ENCODE results near the gene AHNAK2. TPM values are rescaled to one million over a fixed set of nuclear protein-coding genes. Genes with fewer than 3 reads are reported as not detected.
A peak's percentile ranks its signal among the peaks of the same experiment; 100 is the strongest.
"Not testable (repeated sequence)": the region's sequence is repeated elsewhere in the genome, so short reads cannot be mapped to it uniquely, and the experiment has no call there.

The AHNAK2 gene
- total and polyA plus RNA-seq, 5 experiments from 2014 or later = not detected

- peaks cover 0 to 23% (median 7%) of the 10 kb centered on the region in 5 donors for H3K27me3 Mint-ChIP-seq
- no peak overlapping the region for H3K27ac Mint-ChIP-seq
- peak; percentile 25 to 50 for ATAC-seq
- no peaks in the 10 kb centered on the region for H3K9me3 Mint-ChIP-seq
- peak overlapping the region in 2 of 10 donors; percentile 2 to 67 for H3K4me3 Mint-ChIP-seq
- POLR2A ChIA-PET = no interaction called here
- H3K4me1 Mint-ChIP-seq = peaks cover 0 to 21% (median 0%) of the 10 kb centered on the region in 4 donors
- no peaks in the 10 kb centered on the region for H3K36me3 Mint-ChIP-seq
- DNase-seq = peak in 1 of 10 donors; percentile 23
Observed at GRCh38 chr14:104926619-104927431, 51.3 kb downstream of the AHNAK2 start.

GRCh38 chr14:104925855-104926609, 52.1 kb downstream of the AHNAK2 start:
- POLR2A ChIA-PET = no interaction called here
- H3K4me3 Mint-ChIP-seq = peak overlapping the region in 2 of 10 donors; percentile 2 to 67
- no peak overlapping the region for H3K27ac Mint-ChIP-seq
- H3K9me3 Mint-ChIP-seq = no peaks in the 10 kb centered on the region
- peaks cover 0 to 24% (median 7%) of the 10 kb centered on the region in 5 donors for H3K27me3 Mint-ChIP-seq
- no peak for ATAC-seq
- no peaks in the 10 kb centered on the region for H3K36me3 Mint-ChIP-seq
- H3K4me1 Mint-ChIP-seq = peaks cover 0 to 23% (median 0%) of the 10 kb centered on the region in 4 donors
- DNase-seq = no peak

DNA sequence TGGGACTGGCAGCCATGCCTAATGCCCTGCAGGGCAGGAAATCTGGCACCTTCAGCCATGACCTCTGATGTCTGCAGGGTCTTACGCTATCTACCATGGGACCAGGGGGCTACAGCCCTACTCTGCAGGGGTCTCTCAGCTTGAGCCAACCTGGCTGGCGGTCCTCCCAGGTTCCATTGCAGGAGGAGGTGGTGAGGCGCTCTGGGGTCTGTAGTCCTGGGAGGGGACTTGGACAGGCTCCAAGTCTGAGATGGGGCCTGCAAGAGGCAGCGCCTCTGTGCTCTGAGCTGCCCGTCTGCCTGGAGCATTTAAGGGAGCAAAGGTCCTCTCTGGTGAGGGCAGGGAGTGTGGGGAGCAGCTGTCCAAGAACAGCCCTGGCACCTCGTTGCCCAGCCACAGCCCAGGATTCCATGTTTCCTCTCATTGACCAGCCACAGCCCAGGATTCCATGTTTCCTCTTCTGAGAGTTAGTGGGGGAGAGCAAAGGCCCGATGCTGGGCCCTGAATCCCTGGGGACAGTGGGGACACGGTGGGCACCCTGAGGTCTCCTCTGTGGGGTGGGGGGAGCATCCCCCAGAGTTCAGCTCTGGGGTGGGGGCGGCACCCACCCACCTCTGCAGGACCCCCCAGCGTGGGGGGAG, 52.8 kb downstream of the AHNAK2 start:
- peaks cover 0 to 24% (median 7%) of the 10 kb centered on the region in 5 donors for H3K27me3 Mint-ChIP-seq
- ATAC-seq = no peak
- peaks cover 0 to 23% (median 0%) of the 10 kb centered on the region in 4 donors for H3K4me1 Mint-ChIP-seq
- H3K27ac Mint-ChIP-seq = no peak overlapping the region
- no peaks in the 10 kb centered on the region for H3K36me3 Mint-ChIP-seq
- no peak for DNase-seq
- peak overlapping the region in 1 of 10 donors; percentile 24 for H3K4me3 Mint-ChIP-seq
- POLR2A ChIA-PET = no interaction called here
- H3K9me3 Mint-ChIP-seq = no peaks in the 10 kb centered on the region

GRCh38 chr14:104924421-104925213, 53.6 kb downstream of the AHNAK2 start, which contains the start of gene PLD4:
PLD4 (plus strand) TSS chr14:104924879; CDS start chr14:104927141, 2,262 bp downstream.
- H3K9me3 Mint-ChIP-seq = no peaks in the 10 kb centered on the region
- H3K36me3 Mint-ChIP-seq = no peaks in the 10 kb centered on the region
- H3K4me1 Mint-ChIP-seq = peaks cover 0 to 23% (median 0%) of the 10 kb centered on the region in 4 donors
- DNase-seq (no peak), ATAC-seq (peak in 1 of 2 donors; percentile 17)
- POLR2A ChIA-PET = no interaction called here
- H3K4me3 Mint-ChIP-seq = peak within 1 kb of the TSS in 1 of 10 donors; percentile 53
- H3K27me3 Mint-ChIP-seq = peaks cover 0 to 22% (median 7%) of the 10 kb centered on the region in 5 donors
- peak within 1 kb of the TSS in 1 of 10 donors; percentile 5 for H3K27ac Mint-ChIP-seq

DNA sequence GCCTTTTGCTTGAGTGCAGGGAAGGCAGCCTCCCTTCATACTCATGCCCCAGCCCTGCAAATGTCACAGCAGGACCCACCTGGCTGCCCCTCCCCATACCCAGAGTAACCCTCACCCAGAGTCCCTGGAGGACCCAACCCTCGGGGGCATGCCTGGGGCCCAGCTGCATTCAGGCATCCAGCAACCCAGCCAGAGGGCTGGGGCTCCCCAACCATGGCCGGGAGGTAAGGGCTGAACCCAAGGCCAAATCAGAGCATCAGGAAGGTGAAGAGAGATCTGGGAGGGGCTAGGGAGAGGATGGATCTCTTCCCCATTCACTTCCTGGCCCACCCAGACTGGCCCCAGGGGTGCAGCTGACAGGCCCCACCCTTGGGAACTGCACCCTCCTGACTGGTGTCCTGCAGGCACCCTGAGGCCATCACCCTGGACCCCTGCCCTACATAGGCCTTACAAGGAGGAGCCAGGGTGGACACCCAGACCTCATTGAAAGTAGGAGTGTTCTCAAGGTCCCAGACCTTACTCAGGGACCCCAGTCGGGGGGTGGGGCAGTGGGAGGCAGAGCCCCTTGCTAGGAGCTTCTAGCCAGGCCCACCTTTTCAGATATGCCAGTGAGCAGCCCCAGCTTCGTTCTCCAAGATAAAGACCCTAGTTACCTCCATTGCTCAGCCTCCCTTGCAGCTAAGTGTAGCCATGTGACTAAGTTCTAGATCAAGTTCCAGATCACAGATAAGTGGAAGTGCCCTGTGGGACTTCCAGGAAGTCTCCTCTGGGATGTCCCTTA, 54.3 kb downstream of the AHNAK2 start:
- DNase-seq (no peak), ATAC-seq (no peak)
- Mint-ChIP-seq H3K36me3 (no peaks in the 10 kb centered on the region), H3K27ac (no peak overlapping the region), H3K27me3 (peaks cover 0 to 19% (median 6%) of the 10 kb centered on the region in 5 donors), H3K4me1 (peaks cover 0 to 23% (median 0%) of the 10 kb centered on the region in 4 donors), H3K4me3 (no peak overlapping the region), H3K9me3 (no peaks in the 10 kb centered on the region)
- POLR2A ChIA-PET = no interaction called here

GRCh38 chr14:104919993-104920315, 58.2 kb downstream of the AHNAK2 start:
- no peaks in the 10 kb centered on the region for H3K36me3 Mint-ChIP-seq
- no peak for DNase-seq
- H3K27ac Mint-ChIP-seq = no peak overlapping the region
- no peaks in the 10 kb centered on the region for H3K9me3 Mint-ChIP-seq
- ATAC-seq = no peak
- peaks cover 0 to 19% (median 0%) of the 10 kb centered on the region in 4 donors for H3K4me1 Mint-ChIP-seq
- peaks cover 0 to 8% (median 5%) of the 10 kb centered on the region in 5 donors for H3K27me3 Mint-ChIP-seq
- no peak overlapping the region for H3K4me3 Mint-ChIP-seq
- POLR2A ChIA-PET = no interaction called here

- DNase-seq, H3K4me3 Mint-ChIP-seq, H3K36me3 Mint-ChIP-seq, H3K27ac Mint-ChIP-seq, H3K27me3 Mint-ChIP-seq, H3K9me3 Mint-ChIP-seq, POLR2A ChIA-PET, ATAC-seq: not testable (repeated sequence)
- H3K4me1 Mint-ChIP-seq = peaks cover 0 to 15% (median 0%) of the 10 kb centered on the region in 4 donors
Observed at GRCh38 chr14:104919152-104919992, 58.8 kb downstream of the AHNAK2 start.

GRCh38 chr14:104917993-104918392, 60.2 kb downstream of the AHNAK2 start:
- H3K4me3 Mint-ChIP-seq = no peak overlapping the region
- H3K27ac Mint-ChIP-seq = no peak overlapping the region
- POLR2A ChIA-PET = no interaction called here
- DNase-seq (no peak), ATAC-seq (no peak)
- H3K4me1 Mint-ChIP-seq = peaks cover 0 to 6% (median 0%) of the 10 kb centered on the region in 4 donors
- no peaks in the 10 kb centered on the region for H3K36me3 Mint-ChIP-seq
- peaks cover 0 to 5% (median 0%) of the 10 kb centered on the region in 9 donors for H3K9me3 Mint-ChIP-seq
- H3K27me3 Mint-ChIP-seq = peaks cover 0 to 12% (median 6%) of the 10 kb centered on the region in 5 donors

DNA sequence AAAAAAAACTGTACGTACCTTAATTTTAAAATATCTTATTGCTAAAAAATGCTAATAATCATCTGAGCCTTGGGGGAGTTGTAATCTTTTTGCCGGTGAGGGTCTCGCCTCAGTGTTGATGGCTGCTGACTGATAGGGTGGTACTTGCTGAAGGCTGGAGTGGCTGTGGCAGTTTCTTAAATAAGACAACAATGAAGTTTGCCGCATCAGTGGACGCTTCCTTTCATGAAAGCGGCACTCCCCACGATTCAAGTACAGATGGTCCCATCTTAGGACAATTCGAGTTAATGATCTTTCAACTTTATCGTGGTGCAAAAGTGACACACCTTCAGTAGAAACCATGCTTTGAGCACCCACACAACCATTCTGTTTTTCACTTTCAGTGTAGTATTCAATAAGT, 61.1 kb downstream of the AHNAK2 start:
- H3K9me3 Mint-ChIP-seq = peaks cover 0 to 9% (median 1%) of the 10 kb centered on the region in 9 donors
- peaks cover 0 to 2% (median 0%) of the 10 kb centered on the region in 4 donors for H3K4me1 Mint-ChIP-seq
- no peak overlapping the region for H3K4me3 Mint-ChIP-seq
- peaks cover 4 to 12% (median 6%) of the 10 kb centered on the region in 5 donors for H3K27me3 Mint-ChIP-seq
- DNase-seq (no peak), ATAC-seq (no peak)
- peaks cover 0 to 2% (median under 1%) of the 10 kb centered on the region in 3 donors for H3K36me3 Mint-ChIP-seq
- POLR2A ChIA-PET = no interaction called here
- H3K27ac Mint-ChIP-seq = no peak overlapping the region

- Mint-ChIP-seq H3K9me3 (peaks cover 0 to 28% (median 12%) of the 10 kb centered on the region in 9 donors), H3K4me3 (no peak overlapping the region), H3K27me3 (peaks cover 7 to 30% (median 22%) of the 10 kb centered on the region in 5 donors), H3K4me1 (no peaks in the 10 kb centered on the region), H3K27ac (no peak overlapping the region), H3K36me3 (peaks cover 0 to 21% (median 14%) of the 10 kb centered on the region in 3 donors)
- DNase-seq (no peak), ATAC-seq (no peak)
- POLR2A ChIA-PET = no interaction called here
Observed at GRCh38 chr14:104913435-104913834, 64.7 kb downstream of the AHNAK2 start.

GRCh38 chr14:104912053-104912452, 66.1 kb downstream of the AHNAK2 start:
- no peak overlapping the region for H3K4me3 Mint-ChIP-seq
- peaks cover 0 to 36% (median 12%) of the 10 kb centered on the region in 9 donors for H3K9me3 Mint-ChIP-seq
- POLR2A ChIA-PET = no interaction called here
- H3K27me3 Mint-ChIP-seq = peaks cover 13 to 40% (median 28%) of the 10 kb centered on the region in 5 donors
- DNase-seq (no peak), ATAC-seq (no peak)
- H3K27ac Mint-ChIP-seq = peak overlapping the region in 1 of 10 donors; percentile 38
- H3K4me1 Mint-ChIP-seq = no peaks in the 10 kb centered on the region
- peaks cover 0 to 21% (median 14%) of the 10 kb centered on the region in 3 donors for H3K36me3 Mint-ChIP-seq

Data from naive thymus-derived CD8-positive, alpha-beta T cell (primary cell).